ENCODE results near the gene GCNT4.

The GCNT4 gene

DNA sequence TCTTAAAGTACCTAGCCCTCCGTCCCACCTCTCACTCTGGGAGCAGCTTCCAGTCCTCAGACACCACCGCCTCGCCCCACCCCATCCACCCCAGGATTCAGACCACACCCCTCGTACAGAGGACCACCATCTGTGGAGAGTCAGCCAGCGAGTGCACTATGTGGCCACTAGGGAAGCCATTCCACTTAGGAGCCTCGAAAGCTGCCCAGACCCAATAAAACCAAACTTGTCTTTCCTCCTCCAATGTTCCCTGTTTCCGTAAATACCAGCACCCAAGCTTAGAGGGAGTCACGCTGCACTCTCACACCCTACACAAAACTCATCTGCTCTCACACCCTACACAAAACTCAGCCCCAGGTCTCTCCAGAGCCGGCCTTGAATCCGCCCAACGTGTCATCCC, 1.9 kb downstream of the GCNT4 start:
- no peak for DNase-seq

DNA sequence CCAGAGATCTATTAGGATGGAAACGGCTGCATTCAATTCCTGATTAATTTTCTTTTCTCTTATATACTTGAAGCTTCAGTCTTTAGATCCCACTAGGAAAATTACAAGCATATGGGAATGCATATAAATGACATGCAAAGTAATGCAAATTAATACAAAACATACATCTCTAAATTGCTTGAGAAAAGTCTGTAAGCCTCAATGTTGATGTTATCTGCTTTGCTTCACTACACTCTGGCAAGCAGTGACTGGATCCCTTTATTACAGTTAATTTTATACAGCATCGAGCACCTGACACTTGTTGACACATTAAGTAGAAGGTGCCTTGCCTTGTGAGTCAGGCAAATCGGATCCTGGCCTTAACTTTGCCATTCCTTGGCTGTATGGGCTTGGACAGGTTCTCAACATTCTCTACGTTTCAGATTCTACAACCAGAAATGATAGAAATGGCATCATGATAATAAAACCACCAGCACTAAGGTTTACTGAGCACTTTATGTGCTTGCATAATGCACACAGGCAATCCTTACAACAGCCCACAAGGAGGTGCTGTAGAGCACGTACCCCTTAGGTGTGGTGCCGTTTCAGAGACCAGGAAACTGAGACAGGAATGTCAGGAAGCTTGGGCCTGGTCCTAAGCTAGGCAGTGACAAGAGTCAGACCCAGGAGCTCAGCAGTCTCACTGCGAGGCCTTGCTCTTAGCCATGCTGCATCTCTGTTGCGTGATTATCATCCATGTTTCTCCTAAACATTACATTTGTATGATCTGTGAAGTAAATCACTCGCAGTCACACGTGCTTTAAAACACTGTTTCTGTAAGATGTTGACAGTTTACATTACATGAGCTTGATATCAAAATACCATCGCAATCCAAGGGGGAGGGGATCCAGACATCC, 2.7 kb downstream of the GCNT4 start:
- no peak for DNase-seq

DNA sequence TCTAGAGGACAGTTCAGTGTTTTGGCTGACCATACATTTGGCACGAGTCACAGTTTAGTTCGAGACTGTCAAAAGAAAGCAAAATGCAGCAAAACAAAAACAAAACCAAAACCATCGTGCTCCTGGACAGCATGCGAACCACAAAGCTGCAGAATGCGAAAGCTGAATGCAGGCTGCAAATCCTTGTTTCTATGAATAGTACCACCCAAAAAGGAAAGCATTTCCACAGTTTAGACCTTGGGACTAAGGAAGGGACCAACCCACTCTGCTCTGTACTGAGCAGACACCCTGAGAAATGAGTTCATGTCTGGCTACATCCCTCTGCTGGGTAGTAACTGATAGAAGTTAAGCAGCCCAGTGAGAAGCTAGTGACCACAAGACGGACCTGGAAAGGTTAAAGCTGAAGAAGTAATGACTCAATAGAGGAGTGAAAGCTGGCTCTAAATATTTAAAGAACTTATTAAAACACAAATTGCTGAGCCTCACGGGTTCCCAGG, 3.9 kb downstream of the GCNT4 start:
- DNase-seq: no peak

DNA sequence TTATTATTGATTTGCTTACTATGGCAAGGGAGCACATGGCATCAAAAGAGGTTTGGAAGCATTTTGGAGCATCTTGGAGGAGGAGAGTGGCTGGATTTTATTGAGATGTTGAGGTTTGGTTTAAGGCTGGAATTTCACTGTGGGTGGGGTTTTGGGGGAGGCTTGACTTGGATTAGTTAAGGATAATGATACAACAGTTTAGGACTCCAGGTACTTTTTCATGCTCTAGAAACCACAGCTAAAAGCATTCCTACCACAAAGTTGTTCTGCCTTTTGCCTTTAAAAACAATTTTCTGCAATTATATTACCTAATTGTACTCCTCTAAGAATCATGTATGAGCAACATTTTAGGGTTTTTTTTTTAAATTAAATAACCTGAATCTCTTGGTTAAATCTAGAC, 5.0 kb downstream of the GCNT4 start:
- DNase-seq: no peak

DNA sequence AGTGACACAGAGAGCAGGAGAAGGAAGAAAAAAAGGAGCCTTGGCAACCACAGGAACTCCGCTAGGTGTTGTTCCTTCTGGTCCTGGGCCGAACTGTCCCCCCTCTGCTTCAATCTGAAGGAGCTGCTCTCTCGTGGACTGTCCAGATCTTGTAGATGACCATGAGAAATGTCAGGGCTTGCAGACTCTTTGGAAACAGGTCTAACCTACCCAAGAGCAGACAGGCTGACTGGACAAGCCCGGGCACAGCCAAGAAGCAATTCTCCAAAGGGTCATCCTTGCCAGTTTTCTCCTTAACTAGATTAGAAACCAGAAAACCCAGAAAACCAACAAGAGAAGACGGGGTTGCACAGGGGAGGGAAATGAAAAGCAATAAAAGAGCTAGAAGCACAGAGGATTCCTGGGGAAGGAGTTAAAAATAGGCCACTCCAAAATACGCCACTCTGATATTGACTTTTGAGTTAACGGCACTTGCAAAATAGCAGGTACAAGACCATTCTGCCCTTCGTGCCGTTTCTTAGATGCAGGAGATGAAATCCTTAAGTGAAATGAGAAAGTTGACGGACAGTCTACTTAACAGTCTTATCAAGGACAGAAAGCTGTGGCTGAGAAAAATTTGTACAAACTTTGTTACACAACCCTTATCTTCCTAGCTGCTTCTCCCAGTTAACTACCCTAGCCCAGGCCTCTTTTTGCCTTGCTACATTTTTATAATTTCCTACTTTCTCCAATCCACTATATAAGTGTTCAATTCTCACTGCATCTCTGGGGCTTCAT, 5.8 kb downstream of the GCNT4 start:
- DNase-seq: no peak

DNA sequence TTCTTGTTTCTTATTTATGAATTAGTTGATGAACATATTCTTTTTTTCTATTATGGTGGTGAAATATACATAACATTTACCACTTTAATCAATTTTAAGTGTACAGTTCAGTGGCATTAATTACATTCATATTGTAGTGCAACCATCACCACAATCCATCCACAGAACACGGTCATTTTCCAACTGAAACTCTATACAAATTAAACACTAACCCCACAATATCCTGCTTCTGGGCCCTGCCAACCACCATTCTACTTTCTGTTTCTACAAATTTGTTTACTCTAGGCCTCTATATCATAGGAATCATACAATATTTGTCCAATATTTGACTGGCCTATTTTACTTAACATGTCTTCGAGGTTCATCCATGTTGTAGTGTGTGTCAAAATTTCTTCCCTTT, 7.3 kb downstream of the GCNT4 start:
- DNase-seq: no peak

DNA sequence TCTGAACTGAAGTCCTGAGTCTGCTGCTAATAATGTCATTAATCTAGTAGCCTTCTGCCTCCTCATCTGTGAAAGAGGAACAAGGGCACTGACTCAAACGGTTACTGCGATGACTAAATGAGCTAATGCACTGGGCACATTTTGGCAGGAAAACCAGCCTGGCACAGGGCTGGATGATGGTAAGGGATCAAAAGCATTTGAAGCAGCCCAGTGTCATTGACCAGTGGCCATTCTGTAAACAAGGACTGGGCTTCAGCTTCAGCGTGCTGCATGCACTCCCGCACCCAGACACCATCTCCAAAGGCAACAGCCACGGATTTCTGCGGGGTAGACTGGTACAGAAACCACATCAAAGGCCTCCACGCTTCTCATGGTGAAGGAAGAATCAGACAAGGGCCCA, 8.0 kb downstream of the GCNT4 start:
- DNase-seq: no peak

DNA sequence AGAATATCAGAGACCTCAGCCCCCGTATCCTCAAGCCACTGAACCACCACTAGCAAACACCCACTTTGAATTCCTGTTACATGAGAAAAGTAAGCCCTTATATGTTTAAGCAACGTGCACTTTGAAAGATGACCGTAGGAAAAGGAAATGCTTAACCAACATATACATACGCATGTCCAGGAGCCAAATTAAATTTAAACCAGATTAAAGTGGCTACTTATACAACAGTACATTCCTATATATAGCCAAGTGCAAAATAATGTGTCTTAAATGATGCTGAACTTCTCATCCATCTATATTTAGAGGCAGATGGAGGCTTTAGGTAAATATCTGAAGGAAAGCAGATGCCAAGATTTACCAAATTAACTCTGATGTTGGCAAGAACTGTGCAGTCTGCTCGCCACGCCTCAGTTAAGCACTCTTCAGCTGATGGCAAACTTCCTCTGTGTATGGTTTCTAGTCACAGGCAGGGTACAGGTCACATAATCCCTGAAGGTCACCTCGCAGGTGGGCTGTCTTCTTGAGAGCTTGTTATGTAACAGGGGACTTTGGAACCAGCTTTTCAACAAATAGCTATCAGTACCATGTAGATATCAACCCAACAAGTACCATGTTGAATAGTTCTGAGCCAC, 8.6 kb downstream of the GCNT4 start:
- DNase-seq: no peak

DNA sequence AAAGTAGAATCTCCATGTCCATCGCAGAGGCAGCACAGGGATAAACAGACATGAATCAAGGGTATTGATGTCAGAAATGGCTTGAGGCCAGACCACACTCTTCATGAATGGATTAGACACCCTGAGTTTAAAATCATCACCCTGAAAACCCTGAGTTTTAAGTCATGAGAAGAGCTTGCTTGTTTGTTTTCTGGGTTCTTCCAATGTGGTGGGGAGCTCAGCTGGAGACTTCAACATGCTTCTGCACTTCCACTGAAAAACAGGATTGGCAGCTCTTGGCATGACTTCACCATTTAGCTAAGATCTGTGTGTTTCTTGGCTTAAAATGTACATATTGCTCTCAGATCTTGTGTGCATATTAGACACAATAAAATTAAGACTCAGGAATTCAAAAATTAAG, 9.8 kb downstream of the GCNT4 start:
- no peak for DNase-seq

DNA sequence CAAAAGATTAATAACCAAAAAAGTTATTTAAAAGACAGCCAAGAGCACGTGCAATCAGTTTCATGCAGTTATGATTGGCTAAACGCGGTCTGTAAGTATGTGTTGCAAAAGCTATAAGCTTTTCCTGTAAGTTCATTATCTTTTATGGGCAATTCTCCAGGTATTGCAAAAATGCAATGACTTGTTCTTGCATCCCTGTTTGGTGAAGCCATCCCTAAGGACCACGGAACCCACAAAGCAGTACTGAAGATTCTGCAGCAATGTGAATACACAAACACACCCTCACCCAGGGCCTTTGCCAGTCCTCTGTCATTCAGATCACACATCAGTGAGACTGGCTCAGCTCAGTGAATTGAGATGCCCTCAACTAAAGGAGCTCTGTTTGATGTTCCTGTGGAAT, 11.4 kb downstream of the GCNT4 start:
- no peak for DNase-seq

DNA sequence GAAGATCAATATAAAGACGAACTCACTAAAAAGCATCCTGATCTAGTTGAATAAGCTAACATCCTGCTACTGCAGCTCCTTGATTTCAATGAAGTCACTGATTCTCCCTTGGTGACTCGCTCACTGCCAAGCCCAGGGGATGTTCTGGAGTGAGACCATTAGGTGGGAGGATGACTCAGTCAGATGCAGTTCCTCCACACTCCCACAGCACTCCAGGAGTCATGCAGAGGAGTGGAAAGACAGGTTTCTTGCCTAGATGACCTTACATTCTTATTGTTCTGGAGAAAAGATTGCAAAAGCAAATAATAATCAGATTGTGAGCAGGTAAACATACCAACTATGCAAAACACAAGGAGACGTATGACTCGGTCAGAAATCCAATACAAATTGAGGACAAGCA, 15.3 kb downstream of the GCNT4 start:
- no peak for DNase-seq

DNA sequence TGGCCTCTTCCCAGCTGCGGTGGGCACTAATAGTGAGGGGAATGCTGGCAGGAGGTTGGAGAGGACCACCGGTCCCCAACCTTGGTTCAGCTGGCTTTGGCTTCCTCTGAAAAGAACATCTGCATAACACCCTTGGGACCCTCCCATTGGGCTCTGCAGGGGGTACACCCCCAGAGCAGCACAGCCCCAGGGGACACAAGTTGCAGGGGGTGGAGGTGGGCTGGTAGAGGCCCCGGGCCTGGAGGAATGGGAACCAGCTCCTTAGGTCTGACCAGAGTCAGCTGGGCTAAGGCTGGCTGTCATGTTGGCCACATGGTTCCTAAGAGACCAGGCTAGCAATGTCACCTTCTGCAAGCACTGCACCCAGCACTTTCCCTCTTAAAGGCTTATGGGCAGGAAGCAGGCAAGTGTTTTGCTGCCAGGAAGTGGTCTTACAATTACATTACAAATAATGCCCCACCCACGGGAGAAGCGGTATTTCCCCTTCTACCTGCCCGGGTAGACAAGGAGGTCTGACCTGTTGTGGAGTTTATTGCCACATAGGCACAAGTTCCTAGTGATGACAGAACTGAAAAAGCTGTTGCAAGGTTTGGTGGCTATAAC, 18.1 kb downstream of the GCNT4 start:
- no peak for DNase-seq

DNA sequence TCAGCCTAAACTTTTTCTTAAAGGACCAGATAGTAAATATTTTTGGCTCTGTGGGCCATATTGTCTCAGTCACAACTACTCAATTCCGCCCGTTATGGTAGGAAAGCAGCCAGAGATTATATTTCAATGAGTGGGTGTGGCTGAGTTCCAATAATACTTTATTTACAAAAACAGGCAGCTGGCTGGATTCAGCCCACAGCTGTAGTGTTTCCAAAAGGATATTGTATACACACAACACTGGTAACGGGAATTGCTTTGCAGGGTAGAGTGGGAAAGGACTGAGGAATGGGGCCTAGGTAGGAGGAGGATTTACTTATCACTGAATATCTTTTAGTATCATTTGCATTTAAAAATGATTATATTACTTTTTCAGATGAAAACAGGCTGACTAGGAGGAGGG, 21.0 kb downstream of the GCNT4 start:
- DNase-seq: no peak

DNA sequence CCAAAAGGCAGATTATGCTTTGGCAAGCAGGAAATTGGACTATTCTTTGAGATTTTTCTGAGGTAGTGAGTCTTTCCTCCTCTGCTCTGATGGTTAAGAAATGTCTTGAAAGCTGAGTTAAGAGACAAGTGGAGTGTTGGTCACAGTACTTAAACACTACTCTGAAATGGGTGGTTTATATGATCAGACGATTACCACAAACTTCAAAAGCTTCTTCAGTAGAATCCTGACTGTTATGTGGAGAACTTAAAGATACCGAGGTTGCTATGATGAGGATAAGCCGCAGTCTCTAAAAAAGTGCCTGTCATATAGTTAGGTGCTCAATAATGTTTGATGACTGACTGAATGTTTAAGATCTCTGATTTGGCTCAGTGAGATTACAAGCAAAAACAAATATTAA, 24.3 kb downstream of the GCNT4 start:
- no peak for DNase-seq

DNA sequence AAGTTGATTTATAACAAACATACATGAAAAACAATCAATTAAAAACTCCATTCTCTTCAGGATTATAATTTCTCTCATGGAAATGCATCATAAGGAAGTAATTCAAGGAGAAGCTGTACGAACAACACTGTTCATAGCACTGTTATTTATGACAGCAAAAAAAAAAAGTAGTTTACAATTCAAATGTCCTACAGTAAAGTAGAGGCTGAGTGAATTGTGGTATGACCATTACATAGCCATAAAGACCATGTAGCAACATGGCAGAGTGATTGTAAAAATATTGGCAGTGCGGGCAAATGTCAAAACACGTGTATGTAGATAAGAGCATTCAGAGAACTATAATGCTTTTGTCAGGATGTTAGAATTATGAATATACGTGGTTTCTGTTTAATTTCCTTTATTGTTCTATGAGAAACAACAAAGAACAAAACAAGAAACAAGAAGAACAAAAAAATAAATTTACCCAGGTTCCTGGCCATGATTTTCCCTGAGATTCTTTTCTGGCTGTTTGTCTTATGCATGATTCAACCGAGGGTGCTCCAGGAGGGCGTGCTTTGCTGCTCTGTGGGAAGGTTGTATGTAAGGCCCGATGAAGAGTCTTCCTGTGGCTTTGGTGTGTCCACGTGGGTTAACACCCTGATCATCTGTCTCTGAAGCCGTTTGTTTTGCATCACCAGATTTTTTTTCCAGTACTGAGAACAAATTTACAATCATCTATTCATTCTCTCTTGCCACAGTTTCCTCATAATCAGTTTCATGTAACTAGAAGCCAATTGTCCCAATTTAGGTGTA, 28.8 kb downstream of the GCNT4 start:
- no peak for DNase-seq

DNA sequence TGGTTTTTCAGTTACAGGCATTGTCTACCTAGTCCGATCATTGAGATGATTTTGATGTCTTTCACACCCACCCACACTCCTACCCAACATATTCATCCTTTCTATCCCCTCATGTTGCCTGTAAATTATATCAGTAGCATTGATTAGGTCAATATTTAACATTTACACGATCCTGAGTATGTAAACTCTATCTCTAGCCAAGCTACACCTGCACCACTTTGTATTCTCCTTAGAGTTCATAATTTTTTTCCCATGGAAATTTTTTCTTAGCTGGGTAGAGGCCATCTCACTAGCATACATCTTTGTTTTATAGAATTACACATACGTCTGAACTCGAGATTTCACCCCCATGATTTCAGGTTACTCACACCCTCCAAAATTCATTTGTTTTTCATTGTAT, 30.6 kb downstream of the GCNT4 start:
- no peak for DNase-seq

DNA sequence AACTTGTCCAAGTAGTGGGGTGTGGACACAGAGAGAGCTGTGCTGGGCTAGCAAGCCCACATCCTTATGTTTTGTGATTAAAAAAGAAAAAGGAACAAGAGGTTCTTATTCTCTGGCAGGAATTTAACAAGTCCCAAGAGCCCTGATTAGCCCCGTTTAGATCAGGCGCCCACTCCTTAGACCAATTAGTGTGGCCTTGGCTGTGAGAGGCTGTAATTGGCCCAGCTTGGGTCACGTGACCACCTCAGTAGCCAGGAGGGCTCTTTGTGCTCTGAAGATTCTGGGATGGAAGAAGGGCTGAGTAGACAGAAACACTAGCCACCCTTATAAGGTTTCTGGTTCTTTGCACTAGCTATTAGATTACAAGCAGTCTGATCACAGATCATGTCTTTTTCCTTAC, 31.1 kb downstream of the GCNT4 start:
- DNase-seq: no peak

DNA sequence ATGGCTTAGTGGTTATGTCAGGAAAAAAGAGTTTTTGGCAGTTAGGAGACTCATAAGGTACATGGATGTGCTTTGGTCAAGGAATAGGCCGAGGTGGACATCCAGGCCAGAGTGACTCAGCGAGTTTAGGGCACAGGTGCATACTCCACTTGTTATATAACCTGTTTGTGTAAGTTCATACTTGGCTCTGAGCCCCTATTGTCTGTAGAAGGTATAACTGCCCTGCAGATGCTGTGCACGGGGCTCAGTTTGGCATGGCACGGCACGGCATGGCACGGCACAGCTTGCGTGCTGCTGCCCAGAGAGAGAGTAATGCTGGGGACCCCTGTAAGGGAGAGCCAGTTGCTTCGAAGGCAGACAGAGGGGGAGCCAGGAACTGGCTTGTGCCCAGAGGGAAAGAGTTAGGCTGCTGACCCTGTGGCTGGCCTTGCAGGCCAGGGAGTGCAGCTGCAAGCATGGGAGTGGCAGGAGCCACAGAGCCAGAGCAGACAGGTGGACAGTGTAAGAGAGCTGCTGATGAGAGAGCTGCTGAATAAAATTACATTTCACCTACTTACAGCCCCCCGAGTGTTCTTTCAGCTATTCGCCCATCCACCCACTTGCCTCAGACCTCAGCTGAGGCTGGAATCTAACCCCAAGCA, 32.2 kb downstream of the GCNT4 start:
- no peak for DNase-seq

DNA sequence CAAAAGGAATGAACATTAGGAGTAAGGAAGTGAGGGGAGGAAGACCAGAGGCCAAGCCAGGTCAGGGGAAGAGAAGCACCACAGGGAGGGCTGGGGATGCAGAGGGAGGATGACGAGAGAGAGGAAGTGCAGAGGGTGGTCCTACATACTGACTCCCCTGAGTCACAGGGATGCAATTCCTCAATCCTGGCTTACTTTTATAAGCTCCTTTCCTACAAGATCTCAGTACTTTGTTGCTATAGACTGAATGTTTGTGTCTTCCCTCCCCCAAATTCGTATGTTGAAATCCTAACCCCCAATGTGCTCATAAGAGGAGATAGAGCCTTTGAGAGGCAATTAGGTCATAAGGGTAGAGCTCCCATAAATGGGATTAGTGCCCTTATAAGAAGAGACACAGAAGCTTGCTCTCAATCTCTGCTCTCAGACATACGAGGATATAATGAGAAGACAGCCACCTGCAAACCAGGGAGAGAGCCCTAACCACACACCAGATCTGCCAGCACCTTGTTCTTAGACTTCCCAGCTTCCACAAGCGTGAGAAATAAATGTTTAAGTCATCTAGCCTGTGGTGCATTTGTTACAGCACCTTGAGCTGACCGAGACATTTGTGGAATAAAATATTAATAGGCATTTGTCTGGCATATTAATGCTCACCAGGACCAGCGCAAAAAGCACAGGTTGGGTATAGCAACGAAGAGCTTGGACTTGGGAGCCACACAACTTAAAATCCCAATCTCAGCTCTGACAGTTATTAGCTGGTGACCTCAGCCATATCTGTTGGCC, 33.4 kb downstream of the GCNT4 start:
- DNase-seq: no peak

DNA sequence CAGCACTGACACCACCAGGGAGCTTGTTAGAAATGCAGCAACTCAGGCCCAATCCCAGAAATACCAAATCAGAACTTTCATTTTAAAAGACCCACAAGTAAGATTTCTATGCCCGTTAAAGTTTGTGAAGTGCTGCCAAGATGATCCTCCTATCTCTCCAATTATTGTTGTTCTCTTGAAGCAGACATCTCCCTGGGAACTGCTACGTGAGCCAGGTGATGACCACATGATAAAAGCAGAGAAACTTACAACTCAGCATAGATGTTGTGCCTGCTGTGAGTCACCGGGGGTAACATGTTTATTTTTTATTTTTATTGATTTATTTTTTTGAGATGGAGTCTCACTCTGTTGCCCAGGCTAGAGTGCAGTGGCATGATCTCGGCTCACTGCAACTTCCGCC, 34.4 kb downstream of the GCNT4 start:
- no peak for DNase-seq

DNA sequence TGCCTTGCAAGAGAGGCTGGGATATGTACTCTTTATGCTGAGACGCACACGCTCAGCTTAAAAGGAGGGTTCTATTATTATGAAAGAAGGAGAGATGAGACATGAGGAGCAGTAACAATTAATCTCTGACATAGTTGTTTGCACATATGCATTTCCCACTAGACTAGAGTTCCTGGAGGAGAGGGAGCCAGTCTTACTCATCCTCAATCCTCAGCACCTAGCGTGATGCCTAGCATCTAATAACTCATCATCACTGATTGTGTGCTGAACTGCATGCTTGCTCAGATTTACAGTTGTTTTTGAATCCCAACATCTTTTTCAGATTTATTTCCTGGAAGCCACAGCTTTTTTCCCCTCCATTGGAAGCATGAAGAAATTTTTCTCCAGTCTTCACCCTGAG, 35.5 kb downstream of the GCNT4 start:
- DNase-seq: no peak
